Raji (cell line): ENCODE data around the gene SHISA6.

ENCODE experiments used
- POLR2A ChIP-seq: IDR thresholded peaks from 2 replicates; pipeline ENCODE4 v1.6.1; 2011; ENCODE audit warnings: low read depth, low read length, control low read depth; ENCODE audit not compliant: insufficient read depth

Gene SHISA6

GRCh38 chr17:11349106-11349505 is 108.1 kb downstream of the SHISA6 start:
- TF ChIP-seq POLR2A: no peak

GRCh38 chr17:11351479-11351878 is 110.5 kb downstream of the SHISA6 start:
- no peak for TF ChIP-seq POLR2A

GRCh38 chr17:11353601-11354000 is 112.6 kb downstream of the SHISA6 start:
- TF ChIP-seq POLR2A: no peak

- TF ChIP-seq POLR2A: no peak
Observed at GRCh38 chr17:11356371-11356770, 115.4 kb downstream of the SHISA6 start.

- no peak for TF ChIP-seq POLR2A
Observed at GRCh38 chr17:11363565-11364117, 122.6 kb downstream of the SHISA6 start.

- no peak for TF ChIP-seq POLR2A
Observed at GRCh38 chr17:11366272-11366850, 125.3 kb downstream of the SHISA6 start.

- no peak for TF ChIP-seq POLR2A
Observed at GRCh38 chr17:11369575-11369974, 128.6 kb downstream of the SHISA6 start.

- TF ChIP-seq POLR2A: no peak
Observed at GRCh38 chr17:11372692-11373091, 131.7 kb downstream of the SHISA6 start.

- no peak for TF ChIP-seq POLR2A
Observed at GRCh38 chr17:11378506-11378905, 137.5 kb downstream of the SHISA6 start.

GRCh38 chr17:11380761-11381160 is 139.7 kb downstream of the SHISA6 start:
- no peak for TF ChIP-seq POLR2A

GRCh38 chr17:11383157-11383556 is 142.1 kb downstream of the SHISA6 start:
- no peak for TF ChIP-seq POLR2A

GRCh38 chr17:11384131-11384530 is 143.1 kb downstream of the SHISA6 start:
- TF ChIP-seq POLR2A: no peak

- no peak for TF ChIP-seq POLR2A
Observed at GRCh38 chr17:11387610-11388009, 146.6 kb downstream of the SHISA6 start.

GRCh38 chr17:11388054-11388453 is 147.0 kb downstream of the SHISA6 start:
- TF ChIP-seq POLR2A: no peak

GRCh38 chr17:11389583-11389982 is 148.6 kb downstream of the SHISA6 start:
- no peak for TF ChIP-seq POLR2A

- TF ChIP-seq POLR2A: no peak
Observed at GRCh38 chr17:11391134-11391533, 150.1 kb downstream of the SHISA6 start.
